Ramos (cell line): ENCODE results near the gene ERC2.

ENCODE experiments used
- in situ Hi-C: fragments of 300-500 bp; cut with MboI; formaldehyde crosslinking; loops from one replicate; pipeline ENCODE4 v1.14.3; 2022; ENCODE audit warnings: low sequenced_read_pairs; ENCODE audit not compliant: unreplicated experiment

The ERC2 gene

DNA sequence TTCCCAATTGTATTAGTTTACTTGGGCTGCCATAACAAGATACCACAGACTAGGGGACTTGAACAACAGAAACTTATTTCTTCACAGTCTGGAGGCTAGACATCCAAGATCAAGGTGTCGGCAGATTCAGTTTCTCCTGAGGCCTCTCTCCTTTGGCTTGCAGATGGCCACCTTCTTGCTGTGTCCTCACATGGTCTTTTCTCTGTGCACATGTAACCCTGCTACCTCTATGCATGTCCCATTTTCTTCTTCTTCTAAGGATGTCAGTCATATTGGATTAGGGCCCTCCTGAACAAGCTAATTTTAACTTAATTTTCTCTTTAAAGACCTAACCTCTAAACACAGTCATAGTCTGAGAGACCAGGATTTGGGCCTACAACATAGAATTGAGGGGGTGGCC, 644.4 kb downstream of the ERC2 start:
- in situ Hi-C loops: no loop called here

DNA sequence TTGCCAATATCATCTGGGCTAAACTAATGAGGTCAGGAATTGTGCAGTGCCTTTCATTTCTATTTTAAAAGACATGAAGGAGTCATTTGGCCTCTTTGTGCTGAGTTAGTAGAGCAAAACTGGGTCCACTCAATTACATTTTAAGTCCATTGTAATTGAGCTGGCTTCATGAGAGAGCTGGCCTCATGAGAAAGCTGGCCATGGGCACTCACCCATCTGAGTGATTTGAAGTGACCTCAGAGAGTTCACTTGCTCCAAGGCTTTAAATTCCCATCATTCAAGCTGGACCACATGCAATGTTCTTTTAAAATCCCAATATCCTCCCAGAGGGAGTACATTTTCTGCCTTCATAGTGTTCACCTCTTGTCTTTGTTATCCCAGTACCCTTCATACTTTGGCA, 645.3 kb downstream of the ERC2 start:
- in situ Hi-C loops: no loop called here

DNA sequence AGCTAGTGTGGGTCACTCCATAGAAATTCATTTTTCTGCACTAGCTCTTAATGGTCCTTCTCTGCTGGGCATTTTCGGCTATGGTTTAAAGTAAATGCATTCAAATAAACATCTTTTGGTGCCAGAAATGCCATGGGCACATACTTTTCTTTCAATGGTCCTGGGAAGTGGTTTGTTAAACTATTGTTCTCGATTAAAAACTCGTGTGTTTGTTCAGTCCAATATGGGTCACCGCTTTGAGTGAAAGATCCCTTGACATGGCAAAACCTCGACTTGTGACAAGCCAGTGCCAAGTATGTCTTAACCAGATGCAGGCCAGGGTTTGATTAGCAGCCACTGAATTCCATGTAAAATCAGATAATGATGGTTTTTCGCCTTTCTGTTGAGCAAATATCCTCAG, 649.3 kb downstream of the ERC2 start:
- in situ Hi-C loops: no loop called here

DNA sequence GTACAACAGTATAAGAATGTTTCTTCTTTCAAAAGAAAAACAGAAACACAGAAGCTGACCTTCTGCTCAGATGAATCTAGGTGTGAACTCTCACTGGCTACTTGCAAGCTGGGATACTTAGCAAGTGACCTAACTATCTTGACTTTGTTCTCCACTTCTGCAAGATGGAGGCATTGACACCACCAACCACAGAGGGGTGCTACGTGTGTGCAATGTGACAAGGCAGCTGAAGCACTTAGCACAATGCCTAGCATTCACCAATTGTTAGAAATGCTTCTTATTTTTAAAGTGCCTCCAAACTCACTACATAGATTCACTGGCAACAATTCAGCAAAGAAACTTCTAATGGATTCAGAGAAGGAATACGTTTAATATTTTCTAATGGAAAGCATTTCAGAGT, 649.8 kb downstream of the ERC2 start:
- in situ Hi-C loops: no loop called here

DNA sequence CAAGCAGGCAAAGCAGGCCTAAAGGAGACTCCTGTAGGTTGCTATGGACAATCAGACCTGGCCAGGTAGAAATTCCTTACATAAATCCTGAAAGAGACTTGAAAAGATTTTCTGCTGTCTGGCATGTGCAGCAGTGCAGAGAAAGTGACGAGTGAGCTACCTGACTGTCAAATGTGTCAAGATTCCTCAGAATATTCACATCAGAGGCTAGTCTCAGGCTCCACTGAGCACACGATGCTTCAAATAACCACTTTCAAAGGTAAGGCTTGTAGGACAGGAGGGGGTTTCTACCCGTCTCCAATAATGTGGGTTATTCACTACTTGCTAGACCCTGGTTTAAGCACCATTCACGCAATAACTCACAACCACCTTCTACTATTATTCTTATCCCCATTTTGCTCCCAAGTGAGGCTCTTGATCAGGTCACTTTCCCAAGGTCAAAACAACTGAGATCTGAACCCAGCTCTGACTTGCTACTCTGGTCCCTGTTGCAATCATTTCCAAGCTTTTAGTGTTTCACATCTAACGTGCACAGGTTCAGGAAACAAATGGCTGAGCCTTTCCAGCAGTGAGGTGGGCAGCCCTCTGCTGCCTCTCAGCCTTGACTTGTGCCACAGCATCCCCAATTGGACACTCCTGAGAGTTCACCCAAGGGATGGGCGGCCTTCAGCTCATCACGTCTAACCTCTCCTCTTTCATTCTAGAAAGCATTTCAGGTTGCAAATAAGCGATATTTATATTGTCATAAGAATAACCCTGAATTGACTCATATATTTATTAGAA, 651.3 kb downstream of the ERC2 start:
- in situ Hi-C loops: no loop called here

DNA sequence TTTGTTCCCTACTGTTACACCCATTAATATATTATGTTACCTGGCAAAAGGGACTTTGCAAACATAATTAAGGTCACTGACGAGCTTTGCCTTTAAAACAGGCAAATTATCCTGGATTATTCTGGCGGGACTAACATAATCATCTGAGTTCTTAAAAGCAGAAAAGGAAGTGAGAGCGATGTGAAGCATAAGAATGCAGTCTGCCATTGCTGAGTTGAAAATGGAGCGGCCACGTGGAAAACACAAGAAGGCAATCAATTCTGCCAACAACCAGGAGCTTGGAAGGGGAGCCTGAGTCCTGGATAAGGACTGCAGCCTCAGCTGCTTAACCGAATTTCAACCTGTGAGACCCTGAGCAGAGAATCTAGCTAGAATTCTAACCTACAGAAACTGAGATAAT, 653.0 kb downstream of the ERC2 start:
- in situ Hi-C loops: no loop called here

DNA sequence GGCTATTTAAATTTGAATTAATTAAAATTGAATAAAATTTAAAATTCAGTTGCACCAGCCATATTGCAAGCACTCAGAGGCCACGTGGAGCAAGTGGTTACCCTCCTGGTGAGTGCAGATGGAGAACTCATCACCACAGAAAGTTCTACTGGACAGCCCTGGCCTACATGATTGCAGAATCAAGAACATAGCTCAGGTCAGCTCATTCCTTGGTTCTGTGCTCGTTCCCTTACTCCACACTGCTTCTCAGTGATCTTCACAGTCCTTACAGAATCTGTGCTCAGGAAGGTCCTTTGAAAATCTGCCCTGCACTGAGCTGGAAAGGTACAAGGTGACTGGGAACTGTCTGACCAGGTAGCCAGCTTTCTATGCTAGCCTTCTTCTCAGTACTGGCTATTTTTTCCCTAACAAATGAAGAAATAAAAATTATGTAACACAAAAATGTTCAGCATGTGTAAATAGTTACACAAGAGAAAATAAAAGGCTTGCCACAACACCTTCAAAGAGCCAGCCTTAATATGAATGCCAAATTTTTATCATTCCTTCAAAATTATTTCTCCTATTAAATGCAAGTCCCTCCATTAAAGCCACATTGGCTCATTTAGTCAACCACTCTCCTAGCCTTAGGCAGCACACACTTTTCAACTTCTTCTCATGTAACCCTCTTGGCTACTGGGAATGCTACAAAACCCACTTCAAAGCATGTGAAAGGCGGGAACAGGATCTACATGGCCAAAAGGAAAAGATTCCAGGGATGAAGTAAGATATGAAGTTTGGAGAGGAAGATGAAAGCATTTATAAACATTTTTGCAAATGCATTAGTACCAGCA, 654.8 kb downstream of the ERC2 start:
- in situ Hi-C loops: no loop called here

DNA sequence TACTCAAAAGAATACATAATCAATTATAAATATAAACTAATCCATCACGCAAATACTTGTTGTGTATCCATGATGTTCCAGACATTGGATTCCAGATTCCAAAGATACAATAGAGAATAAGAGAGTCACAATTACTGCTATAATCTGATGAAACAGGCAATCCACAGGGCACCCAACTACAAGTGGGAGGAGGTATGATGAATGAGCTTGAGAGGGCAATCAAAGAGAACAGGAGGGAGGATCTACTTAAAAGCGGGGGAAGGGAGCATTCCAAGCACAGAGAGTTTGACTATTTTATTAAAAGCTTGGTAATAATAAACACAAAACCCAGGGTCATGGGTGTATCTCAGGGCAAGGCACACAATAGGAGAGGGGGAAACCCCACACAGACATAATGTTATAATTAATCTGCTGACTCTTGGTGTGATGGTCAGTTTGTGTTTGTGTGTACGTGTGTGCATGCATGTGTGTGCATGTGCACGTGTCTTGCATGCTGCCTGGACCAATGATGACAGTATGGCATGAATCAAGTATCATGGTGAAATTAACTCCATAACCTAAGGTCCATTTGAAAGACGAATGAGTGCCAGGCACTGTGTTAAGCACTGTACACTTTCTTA, 655.8 kb downstream of the ERC2 start:
- in situ Hi-C loops: no loop called here

DNA sequence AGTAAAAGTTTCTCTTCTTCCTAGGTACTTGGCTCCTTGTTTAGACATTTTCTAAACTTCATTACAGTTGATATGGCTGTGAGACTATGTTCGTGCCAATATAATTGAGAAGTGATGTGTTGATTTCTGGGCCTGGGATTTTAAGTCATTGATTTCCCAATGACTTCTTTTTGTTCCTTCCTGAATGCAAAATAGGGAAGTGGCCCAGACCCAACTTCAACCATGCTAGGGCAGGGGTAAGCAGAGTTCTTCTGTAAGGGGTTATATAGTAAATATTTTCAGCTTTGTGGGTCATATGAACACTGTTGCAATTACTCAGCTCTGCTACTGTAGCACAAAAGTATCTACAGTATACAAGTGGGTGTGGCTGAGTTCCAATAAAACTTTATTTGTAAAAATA, 661.1 kb downstream of the ERC2 start:
- in situ Hi-C loops: no loop called here

DNA sequence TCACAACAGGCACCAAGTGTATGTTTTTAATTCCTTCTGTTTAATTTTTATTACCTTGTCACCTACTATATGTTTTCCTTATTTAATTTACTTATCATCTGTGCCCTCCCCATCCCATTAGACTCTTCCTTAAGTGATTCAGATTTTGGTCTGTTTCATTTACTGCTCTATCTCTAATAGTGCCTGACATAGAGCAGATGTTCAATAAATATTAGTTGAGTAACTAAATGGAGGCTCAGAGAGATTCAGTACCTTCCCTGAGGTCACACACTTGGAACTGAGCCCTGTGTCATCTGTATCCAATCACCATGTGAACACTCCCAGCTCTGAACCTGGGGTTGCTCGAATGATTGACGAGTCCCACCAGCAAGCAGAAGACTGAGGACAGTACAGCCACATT, 663.1 kb downstream of the ERC2 start:
- in situ Hi-C loops: no loop called here

DNA sequence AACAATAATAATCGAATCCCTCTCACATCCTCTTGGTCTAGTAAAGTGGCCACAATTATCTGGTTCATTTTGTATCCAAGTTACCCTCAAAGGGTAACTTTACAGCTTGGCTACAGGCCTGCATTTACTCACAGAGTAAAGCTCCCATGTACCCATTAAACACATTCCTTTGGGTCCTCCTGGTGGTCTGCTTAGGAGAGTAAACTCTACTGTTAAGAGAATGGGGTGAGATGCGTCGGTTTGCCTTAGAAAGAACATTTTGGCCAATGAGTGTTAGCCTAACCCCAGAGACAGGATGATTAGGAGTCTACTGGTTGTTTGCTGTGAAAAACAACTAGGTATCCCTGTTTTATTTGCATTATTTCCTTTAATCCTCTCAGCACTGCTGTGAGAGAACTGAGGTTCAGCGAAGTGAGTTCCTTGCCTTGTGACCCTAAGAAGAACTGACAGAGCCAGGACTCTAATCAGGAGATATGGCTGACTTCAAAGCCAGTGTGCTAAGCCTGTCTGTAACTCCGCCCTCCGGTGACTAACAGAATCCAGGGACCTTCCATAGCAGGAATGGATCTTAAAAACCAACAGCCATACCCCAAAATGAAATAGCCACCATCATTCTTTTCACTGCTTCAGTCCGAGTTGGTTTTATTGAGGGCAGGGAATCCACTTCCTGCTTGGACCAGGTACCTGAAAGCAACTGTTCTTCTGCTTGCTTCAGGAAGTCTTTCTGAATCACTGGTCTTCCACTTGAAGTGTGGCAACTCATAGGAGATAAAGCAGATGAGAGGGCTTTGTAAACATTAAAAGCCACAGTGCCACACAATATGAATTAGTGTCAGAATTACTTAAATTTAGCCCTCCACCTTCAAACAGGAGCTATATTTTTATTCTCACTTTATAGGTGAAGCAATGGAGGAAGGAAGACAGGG, 663.8 kb downstream of the ERC2 start:
- in situ Hi-C loops: no loop called here

DNA sequence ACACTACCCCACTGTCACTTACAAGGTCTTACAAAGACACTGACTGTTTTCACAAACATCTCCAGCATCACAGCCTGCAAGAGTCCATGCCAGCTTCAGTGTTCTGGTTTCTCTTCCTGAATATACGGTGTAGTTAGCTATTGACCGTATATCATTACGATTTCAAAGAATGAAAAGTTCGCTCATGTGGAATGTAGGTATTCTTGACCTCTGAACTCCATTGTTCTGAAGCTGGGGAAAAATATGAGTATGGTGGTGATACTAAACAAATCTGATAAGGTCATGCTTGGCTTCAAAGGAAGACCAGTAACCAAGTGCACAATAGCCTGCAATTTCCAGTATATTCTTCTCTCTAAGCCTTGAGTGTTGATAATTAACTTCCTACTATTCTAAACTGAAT, 665.5 kb downstream of the ERC2 start:
- in situ Hi-C loops: no loop called here

DNA sequence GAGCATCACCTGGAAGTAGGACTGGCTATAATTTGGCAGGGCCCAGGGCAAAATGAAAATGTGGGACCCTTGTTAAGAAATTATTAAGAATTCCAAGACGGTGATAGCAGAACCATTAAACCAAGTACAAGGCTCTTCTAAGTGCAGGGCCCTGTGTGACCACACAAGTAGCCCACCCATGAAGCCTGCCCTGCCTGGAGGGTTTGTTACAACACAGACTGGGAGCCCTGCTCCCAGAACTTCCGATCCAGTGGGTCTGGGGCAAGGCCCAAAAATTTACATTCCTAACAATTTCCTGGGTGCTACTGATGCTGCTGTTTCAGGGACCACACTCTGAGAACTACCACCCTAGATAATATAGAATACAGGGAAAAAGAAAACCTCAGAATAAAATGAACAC, 666.6 kb downstream of the ERC2 start:
- in situ Hi-C loops: no loop called here

DNA sequence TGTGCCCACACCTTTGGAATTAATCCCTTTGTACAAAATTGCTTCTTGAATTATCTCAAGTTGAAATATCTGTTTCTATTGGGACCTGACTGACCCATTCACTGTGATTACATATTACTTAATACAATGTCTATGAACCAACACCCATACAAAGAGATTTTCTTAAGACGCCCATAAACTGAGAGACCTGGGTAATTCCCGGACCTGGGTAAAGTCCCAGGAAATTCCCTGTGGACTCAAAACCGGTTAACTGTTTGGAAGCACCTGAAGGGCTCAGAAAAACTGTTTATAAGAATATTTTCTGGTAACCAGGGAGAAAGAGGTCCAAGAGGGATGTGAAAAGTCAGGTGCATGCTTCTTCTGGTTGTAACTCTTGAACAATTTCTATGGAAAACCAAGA, 667.2 kb downstream of the ERC2 start:
- in situ Hi-C loops: no loop called here

DNA sequence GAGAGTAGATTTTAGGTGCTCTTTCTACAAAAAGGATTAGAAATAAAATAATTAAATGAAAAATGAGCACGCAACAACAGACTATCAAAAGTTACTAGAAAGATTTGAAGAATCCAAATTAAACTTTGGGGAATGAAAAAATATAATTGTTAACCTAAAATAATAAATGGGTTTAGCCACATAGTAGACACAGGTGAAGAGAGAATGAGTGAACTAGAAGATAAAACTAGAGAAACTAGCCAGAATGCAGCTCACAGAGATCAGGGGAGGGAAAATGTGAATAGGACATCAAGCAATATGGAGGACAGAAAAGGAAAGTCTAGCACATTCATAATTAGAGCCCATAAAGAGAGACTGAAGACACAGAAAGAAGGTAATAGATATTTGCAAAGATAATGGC, 670.5 kb downstream of the ERC2 start:
- in situ Hi-C loops: no loop called here

DNA sequence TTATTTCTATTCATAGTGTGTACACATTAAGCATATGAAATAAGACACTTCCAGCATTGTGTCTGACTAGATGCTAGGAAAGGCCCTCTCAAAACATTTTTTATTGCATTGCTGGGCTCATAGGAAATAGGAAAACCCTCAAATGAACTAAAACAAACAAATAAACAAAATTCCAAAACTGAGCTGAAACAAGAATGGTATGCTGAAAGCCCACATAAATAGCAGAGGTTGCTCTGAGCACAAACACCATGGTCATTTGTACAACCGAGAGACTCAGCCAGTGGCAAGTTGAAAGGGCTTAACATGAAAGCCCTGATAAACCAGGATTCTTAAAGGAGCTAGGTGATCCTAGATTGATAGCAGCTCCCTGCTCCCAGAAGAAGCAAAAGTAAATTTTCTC, 671.2 kb downstream of the ERC2 start:
- in situ Hi-C loops: no loop called here

DNA sequence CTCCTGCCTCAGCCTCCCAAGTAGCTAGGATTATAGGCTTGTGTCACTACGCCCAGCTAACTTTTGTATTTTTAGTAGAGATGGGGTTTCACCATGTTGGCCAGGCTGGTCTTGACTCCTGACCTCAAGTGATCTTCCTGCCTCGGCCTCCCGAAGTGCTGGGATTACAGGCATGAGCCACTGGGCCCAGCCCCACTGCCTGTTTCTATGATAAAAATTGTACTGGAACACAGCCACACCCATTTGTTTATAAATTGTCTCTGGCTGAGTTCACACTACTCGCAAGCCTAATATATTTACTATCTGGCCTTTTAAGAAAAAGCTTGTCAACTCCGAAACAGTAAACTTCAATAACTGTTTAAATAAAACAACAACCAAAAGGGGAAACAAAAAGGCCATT, 671.7 kb downstream of the ERC2 start:
- in situ Hi-C loops: no loop called here

DNA sequence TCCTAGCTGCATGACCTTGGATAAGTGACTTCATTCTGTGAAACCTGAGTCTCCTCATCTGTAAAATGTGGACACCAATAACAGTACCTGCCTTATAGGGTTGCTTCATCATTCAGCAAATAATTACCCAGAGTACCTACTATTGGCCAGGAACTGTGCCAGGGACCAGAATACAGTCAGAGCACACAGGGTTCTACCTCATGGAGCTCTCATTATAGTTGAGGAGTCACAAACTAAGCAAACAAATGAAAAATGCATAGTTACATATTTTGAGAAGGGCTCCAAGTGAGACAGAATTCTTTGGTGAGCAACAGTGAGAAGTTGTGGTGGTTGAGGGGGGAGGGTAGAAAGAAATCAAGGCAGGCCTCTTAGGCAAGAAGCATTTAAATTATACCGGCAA, 672.5 kb downstream of the ERC2 start:
- in situ Hi-C loops: no loop called here

DNA sequence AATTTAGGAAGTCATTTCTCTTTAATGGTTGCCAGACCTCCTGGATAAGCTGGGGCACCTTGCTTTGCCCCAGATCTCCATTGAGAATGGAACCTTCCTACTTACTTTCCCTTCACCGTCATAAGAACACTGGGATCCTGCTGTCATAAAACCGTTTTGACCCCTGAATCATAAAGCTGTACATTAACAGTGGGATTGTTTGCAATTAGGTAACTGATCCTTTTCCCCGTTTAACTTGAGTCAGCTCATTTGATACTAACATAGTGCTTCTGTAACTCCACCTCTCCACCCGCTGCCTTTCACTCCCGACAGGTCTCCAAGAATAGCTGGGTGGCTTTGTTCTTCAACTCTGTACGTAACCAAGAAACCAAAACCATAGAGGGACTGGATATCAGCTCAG, 673.0 kb downstream of the ERC2 start:
- in situ Hi-C loops: no loop called here

DNA sequence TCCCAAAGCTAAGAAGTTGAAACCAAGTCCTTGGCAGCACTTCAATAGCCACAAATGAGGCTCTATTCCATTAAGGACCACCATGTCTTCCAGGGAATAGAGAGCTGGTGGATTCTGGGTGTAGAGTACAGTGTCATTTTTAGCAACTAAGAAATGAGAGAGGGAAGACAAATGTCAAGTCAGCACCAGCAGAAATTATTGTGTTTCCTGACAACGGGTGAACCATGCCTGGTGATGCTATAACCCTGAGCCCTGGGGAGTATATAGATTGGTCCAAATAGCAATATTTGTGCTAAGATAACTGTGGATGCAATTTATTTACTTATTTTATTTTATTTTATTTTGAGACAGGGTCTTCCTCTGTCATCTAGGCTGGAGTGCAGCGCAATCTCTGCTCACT, 675.5 kb downstream of the ERC2 start:
- in situ Hi-C loops: no loop called here
